HG03060 (cell line): ENCODE measurements around the gene AQR.
"Not testable (repeated sequence)": the region's sequence is repeated elsewhere in the genome, so short reads cannot be mapped to it uniquely, and the experiment has no call there.

ENCODE experiments used
- ATAC-seq: cut with Tn5 transposase; IDR thresholded peaks from one replicate; pipeline ENCODE4 v1.9.1; 2021; ENCODE audit warnings: low read depth, moderate number of reproducible peaks; ENCODE audit not compliant: unreplicated experiment

Gene AQR

GRCh38 chr15:34969340-34970097 lies at the start of gene AQR:
Gene AQR, minus strand, starts transcription at chr15:34969742. Its CDS starts 129 bp downstream, at chr15:34969613.
- ATAC-seq: peak; percentile 93

DNA sequence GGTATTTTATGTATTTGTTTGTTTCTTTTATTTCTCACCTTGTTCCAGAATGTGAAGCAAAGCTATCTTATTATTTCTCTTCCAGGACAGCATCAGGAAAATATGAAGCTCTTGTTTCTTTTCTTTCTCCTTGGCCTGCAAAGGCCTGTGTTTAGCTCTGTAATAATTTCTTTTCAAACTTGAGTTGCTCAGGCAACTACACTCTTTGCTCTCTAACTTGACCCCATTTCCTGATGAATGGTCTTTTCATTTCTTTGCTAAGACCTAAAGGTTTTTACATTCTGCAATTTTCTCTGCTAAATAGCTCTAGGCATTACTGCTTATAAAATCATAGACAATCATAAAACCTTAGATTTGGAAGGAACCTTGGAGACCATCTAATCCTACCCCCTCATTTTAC lies 44.7 kb upstream of the AQR start:
- ATAC-seq: no peak

DNA sequence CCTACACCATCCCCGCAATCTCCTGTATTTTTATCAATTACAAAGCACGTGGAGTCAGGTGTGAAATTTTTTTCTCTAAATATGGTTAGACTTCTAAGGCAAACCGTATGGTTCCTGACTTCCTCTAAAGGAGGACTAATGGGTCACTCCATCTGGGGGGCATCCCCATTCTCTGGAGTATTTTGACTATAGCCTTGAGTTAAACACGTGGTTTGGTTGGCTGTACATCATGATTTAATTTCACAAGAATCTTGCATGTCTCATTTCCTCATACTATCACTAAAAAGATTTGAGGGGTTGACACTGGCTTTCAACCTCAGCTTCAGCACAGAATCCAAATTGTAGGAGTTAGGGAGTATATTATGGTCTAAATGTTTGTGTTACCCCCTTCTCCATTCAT lies 43.8 kb upstream of the AQR start:
- ATAC-seq: no peak

DNA sequence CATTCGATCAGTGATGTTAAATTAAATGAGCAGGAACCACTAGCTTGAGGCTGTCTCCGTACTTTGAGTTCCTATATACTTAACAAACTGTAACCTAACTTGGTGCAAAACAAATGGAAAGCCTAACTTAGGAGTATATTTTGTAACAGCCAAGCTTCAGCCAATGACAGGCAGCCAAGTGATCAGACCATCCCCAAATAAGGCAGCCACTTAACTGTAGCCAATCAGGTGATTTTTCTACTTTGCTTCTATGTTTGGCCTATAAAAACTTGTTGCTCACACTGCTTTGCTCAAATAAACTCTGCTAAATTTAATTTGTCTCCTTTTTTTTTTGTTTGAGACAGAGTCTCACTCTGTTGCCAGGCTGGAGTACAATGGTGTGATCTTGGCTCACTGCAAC lies 37.9 kb upstream of the AQR start:
- ATAC-seq: no peak

DNA sequence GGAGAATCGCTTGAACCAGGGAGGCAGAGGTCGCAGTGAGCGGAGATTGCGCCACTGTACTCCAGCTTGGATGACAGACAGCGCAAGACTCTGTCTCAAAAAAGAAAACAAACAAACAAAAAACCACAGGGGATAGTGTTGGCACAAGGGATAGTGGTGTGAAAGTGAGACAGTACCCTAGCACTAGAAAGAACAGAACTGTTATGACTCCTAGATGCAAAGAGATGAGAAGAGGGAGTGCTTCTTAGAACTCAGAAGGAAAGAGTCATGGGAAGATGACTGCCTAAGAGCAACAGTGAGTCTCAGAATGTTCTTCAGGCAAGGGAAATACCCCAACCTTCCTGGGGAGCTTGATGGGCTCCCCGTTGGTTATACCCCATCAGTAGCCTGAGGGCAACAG lies 36.4 kb upstream of the AQR start:
- no peak for ATAC-seq

DNA sequence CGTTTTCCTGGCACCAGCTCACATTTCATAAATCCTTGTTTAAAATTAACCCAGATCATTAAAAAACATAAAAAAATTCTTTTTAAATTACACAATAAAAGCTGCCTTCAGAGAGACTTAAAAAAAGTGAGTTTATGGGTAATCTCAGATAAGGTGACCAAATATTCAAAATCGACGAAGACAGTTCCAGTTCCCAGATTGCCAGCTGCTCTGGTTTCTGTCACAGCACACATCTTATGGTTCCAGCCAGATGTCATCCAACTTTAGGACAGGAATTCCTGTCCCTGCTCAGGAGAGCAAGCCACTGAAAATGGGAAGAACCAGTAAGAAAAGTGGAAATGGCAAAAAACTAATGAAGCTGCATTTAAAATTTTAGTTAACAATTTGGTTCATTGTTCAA lies 34.4 kb upstream of the AQR start:
- ATAC-seq: no peak

GRCh38 chr15:35000511-35000910 lies 31.0 kb upstream of the AQR start:
- ATAC-seq: no peak

- ATAC-seq: no peak
Measured at GRCh38 chr15:34999906-35000305, 30.4 kb upstream of the AQR start.

GRCh38 chr15:34994925-34995324 lies 25.4 kb upstream of the AQR start:
- no peak for ATAC-seq

GRCh38 chr15:34993877-34994276 lies 24.3 kb upstream of the AQR start:
- peak; percentile 89 for ATAC-seq

GRCh38 chr15:34993412-34993811 lies 23.9 kb upstream of the AQR start:
- no peak for ATAC-seq

DNA sequence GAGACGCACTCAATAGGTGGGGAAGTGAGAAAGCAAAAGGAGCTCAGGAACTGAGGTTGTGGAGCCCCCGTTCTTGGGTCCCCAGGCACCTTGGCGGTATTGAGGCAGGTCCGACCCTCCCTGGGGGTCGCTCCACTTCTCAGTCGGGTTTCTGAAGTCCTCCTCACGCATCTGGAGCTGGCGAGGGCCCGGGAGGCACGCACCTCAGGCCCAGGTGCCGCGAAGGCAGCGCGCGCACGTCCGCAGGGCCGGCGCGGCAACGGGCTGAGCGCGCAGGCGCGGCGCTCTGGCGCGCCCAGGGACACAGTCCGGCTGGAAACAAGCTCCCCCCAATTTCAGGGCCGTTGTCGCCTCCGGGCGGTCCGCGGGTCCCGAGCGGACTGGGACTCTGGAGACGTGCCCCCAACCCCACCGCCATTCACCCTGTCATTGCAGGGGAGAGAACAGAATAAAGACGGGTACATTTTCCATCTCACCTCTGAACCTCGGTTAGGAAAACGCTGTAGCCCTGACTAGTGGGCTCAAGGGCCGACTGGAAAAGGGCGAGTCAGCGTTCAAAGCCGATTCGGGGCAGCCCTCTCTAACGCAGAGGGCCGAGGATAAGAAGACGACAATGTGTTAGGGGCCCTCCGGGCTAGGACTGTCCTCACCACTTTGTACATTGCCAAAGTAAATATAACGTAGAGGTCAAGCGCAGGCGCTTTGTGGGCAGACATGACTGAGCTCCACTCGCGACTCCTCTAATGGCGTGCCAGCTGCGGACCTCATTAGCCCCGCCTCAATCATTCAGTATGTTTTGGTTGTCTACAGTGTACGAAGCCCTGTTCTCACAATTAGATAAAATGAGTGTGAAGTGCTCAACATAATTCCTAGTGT lies 18.7 kb upstream of the AQR start, which contains the start of gene ZNF770:
ZNF770 (minus strand) TSS at position 261 of the 876 bp plus-strand sequence. CDS start 4,853 bp downstream, outside the sequence.
- peak; percentile 62 for ATAC-seq

DNA sequence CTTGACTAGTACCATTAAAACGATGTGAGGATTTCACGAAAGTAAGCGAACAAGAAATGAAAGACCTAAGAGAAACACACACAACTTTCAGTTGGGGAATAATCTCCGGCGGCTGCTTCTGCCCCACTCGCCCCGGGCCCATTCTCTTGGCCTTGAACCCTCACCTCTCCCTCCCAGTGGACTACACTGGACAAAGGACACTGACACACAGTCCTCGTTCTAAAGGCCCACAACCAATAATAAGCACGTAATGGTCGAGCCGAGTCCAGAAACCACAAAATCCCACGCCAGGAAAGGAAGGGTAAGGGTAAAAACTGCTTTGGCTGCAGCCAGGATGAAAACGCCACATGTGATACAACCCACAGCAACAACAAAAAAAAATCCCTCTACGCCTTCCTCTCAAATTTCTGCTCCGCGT lies 18.1 kb upstream of the AQR start:
- no peak for ATAC-seq

DNA sequence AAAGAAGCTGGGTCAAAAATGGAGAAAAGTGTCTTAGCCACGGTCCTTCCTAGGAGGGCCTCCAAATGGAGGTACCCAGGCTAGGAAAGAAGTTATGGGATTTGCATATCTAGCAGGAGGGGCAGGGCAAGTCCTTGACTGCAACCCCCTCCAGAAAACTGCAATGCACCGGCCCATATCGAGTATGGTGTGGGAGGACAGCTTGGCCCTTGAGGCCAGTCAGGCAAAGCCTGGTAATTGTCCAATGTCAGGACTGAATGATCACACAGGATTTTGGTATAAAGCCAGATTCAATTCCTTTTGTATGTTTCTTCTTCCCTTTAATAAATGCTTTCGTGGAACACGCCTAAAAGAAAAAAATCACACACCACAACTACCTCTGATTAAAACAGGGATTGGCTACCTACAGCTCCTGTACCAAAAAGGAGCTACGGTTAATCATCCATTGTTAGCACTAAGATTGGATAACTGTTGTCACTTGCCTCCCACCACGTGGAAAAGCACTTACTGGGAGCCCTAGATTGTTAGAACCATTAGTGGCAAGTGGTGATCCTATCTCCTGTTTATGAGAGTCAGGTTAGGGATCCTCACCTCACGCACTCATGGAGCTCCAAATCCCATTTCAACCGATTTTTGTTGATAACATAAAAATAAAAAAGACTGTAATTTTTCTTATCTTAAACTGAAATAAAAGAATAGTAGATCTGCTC lies 17.4 kb upstream of the AQR start:
- ATAC-seq: no peak

- ATAC-seq: no peak
Measured at GRCh38 chr15:34986326-34986725, 16.8 kb upstream of the AQR start.

DNA sequence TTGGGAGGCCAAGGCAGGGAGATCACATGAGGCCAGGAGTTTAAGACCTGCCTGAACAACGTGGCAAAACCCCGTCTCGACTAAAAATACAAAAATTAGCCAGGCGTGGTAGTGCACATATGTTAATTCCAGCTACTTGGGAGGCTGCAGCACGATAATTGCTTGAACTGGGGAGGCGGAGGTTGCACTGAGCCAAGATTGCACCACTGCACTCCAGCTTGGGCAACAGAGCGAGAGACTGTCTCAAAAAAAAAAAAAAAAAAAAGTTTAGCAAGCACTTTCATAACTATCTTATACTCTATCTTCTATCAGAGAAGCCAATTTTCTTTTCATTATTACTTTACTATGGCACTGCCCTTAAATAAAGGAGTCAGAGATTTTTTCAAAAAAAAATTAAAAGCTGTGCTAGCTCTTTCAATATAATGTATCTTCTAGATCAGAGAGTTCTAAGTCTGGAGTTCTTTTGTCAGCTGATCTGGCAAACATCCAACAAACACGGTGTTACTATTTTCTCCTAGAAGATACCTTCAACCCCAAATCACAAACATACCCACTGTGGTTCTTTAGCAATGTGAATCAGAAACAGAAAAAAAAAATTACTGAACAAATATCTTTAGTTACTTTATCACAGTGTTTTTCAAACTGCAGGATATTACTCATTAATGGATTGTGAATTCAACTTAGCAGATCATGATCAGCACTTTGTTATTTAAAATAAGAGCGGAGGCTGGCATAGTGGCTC lies 15.5 kb upstream of the AQR start:
- ATAC-seq: no peak

GRCh38 chr15:34976743-34977142 lies 7.2 kb upstream of the AQR start:
- ATAC-seq: no peak

DNA sequence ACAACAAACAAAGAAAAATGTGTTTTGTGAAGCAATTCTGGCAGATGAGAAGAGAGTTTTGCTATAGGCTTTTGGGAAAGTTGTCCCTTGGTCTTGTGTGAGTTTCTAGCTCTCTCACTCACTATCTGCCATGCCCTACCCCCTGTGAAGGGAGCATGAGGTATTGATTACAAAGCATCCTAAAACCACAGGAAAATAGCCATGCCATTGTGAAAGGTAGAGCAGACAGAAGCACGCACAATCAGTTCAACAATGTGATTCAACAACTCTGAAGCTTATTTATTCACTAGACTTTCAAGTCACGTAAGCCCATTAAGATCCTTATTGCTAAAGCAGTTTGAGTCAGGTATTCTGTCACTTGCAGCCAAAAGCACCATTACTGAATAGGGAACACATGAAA lies 6.5 kb upstream of the AQR start:
- no peak for ATAC-seq

GRCh38 chr15:34973512-34973911 lies 4.0 kb upstream of the AQR start:
- ATAC-seq: no peak

DNA sequence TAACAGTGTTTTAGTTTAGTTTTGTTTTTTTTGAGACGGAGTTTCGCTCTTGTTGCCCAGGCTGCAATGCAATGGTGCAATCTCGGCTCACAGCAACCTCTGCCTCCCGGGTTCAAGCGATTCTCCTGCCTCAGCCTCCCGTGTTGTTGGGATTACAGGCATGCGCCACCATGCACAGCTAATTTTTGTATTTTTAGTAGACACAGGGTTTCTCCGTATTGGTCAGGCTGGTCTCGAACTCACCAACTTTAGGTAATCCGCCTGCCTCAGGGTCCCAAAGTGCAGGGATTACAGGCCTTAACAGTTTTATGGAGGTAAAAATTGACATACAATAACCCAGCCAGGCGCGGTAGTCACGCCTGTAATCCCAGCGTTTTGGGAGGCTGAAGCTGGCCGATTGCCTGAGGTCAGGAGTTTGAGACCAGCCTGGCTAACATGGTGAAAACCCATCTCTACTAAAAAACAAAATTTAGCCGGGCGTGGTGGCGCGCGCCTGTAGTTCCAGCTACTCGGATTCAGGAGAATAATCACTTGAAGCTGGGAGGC lies 629 bp upstream of the AQR start:
- ATAC-seq: not testable (repeated sequence)
